K562 (cell line): Measurements from ENCODE around the gene CDPF1. TPM values are rescaled to one million over a fixed set of nuclear protein-coding genes. Genes with fewer than 3 reads are reported as not detected.

ENCODE experiments used
- BMI1 ChIP-seq: fragments of 150-350 bp; IDR thresholded peaks from 2 replicates; pipeline ENCODE4 v1.6.1; 2014; ENCODE audit warnings: low read length
- CC2D1A ChIP-seq: fragments of 450-650 bp; IDR thresholded peaks from 2 replicates; pipeline ENCODE4 v1.6.1; 2017; ENCODE audit warnings: mild to moderate bottlenecking
- HDAC1 ChIP-seq, 2 experiments: fragments of 450-650 bp; IDR thresholded peaks; 2 replicates each; pipeline ENCODE4 v1.6.1; 2016 to 2017; ENCODE audit warnings: inconsistent platforms in 1 of 2, mild to moderate bottlenecking in 1 of 2, moderate library complexity in 1 of 2
- HDAC3 ChIP-seq: fragments of 450-650 bp; IDR thresholded peaks from 2 replicates; pipeline ENCODE4 v1.6.1; 2018; ENCODE audit warnings: borderline replicate concordance, mild to moderate bottlenecking, moderate library complexity; ENCODE audit not compliant: partially characterized antibody
- HMG20B ChIP-seq: fragments of 250-450 bp; sonication (Bioruptor Pico); IDR thresholded peaks from 2 replicates; pipeline ENCODE4 v1.5.0; 2021; ENCODE audit warnings: mild to moderate bottlenecking
- JUND ChIP-seq, 2 experiments: IDR thresholded peaks; 2 replicates in 1 of 2; 3 replicates in 1 of 2; pipeline ENCODE4 v1.6.1; 2011; ENCODE audit warnings: borderline replicate concordance in 2 of 2, low read depth in 2 of 2, low read length in 2 of 2, improper control_type of control experiment in 1 of 2, missing biosample characterization in 1 of 2, missing genetic modification characterization in 1 of 2, missing genetic modification reagents in 1 of 2
- SAP30 ChIP-seq: fragments of 200-600 bp; sonication (generic); IDR thresholded peaks from 2 replicates; pipeline ENCODE4 v1.6.1; 2012; ENCODE audit warnings: borderline replicate concordance, low read depth, mild to moderate bottlenecking, moderate library complexity, low read length, control low read depth, inconsistent platforms; ENCODE audit not compliant: insufficient read depth, poor library complexity, severe bottlenecking
- SOX6 ChIP-seq: fragments of 450-650 bp; IDR thresholded peaks from 2 replicates; pipeline ENCODE4 v1.6.1; 2014; ENCODE audit warnings: mild to moderate bottlenecking
- TRIM24 ChIP-seq, 2 experiments: fragments of 450-650 bp; IDR thresholded peaks; 2 replicates each; pipeline ENCODE4 v1.6.1; 2016
- XRCC4 ChIP-seq: IDR thresholded peaks from one replicate; pipeline ENCODE4 v1.6.1; 2011; ENCODE audit not compliant: insufficient read depth, insufficient read length; ENCODE audit errors: extremely low read depth
- ZNF589 ChIP-seq: fragments of 200-800 bp; sonication (Bioruptor generic); IDR thresholded peaks from 2 replicates; pipeline ENCODE4 v1.6.1; 2016; ENCODE audit warnings: low read depth, missing genetic modification characterization, missing compliant biosample characterization
- ZNF699 ChIP-seq: fragments of 250-450 bp; sonication (Bioruptor Pico); IDR thresholded peaks from 2 replicates; pipeline ENCODE4 v1.8.0; 2021; ENCODE audit warnings: mild to moderate bottlenecking, moderate library complexity; ENCODE audit not compliant: insufficient replicate concordance
- polyA plus RNA-seq, 8 experiments: library from polyadenylated mRNA; depleted of rRNA in 4 of 8; stranded (reverse) in 5 of 8; unstranded in 3 of 8; fragments of >200 nt; fragmentation: Nextera tagmentation in 2 of 8; fragmentation: Illumina TruSeq in 1 of 8; extraction: Ambion mirVana in 2 of 8; extraction: Trizol in 1 of 8; gene quantifications; 2 replicates each; pipeline versions ENCODE4 v1.2.1 to v1.2.3, GENCODE V29; 2011 to 2014; ENCODE audit warnings: inconsistent platforms in 1 of 8, missing spikeins in 1 of 8
- total RNA-seq, 7 experiments: library from RNA; depleted of rRNA in 6 of 7; stranded (reverse); fragments of >200 nt in 6 of 7; fragmentation: Illumina TruSeq in 2 of 7; extraction: Trizol in 2 of 7; gene quantifications; 2 replicates each; pipeline versions ENCODE4 v1.2.1 to v1.2.3, GENCODE V29; 2011 to 2021; ENCODE audit warnings: low replicate concordance in 1 of 7
- TF ChIP-seq, protein P1 (sequence below): fragments of 200-600 bp; sonication (generic); IDR thresholded peaks from one replicate; pipeline ENCODE4 v1.6.1; 2012; ENCODE audit warnings: mild to moderate bottlenecking, low read depth, low read length, inconsistent platforms
- TF ChIP-seq, protein P2 (sequence below), 2 experiments: fragments of 450-650 bp in 1 of 2; sonication (generic) in 1 of 2; formaldehyde crosslinking in 1 of 2; IDR thresholded peaks in 1 of 2; conservative IDR thresholded peaks in 1 of 2; 2 replicates each; pipeline versions ENCODE4 v1.6.1 to v1.8.1; 2016 to 2023; ENCODE audit warnings: mild to moderate bottlenecking in 2 of 2, moderate library complexity in 2 of 2, inconsistent platforms in 1 of 2, missing genetic modification reagents in 1 of 2

Gene CDPF1
- total and polyA plus RNA-seq, 9 of the 15 experiments (the other 6 are each of a cell fraction or from before 2014, with no cell fraction given), result 0.84 to 19.5 (median 9.1) TPM

DNA sequence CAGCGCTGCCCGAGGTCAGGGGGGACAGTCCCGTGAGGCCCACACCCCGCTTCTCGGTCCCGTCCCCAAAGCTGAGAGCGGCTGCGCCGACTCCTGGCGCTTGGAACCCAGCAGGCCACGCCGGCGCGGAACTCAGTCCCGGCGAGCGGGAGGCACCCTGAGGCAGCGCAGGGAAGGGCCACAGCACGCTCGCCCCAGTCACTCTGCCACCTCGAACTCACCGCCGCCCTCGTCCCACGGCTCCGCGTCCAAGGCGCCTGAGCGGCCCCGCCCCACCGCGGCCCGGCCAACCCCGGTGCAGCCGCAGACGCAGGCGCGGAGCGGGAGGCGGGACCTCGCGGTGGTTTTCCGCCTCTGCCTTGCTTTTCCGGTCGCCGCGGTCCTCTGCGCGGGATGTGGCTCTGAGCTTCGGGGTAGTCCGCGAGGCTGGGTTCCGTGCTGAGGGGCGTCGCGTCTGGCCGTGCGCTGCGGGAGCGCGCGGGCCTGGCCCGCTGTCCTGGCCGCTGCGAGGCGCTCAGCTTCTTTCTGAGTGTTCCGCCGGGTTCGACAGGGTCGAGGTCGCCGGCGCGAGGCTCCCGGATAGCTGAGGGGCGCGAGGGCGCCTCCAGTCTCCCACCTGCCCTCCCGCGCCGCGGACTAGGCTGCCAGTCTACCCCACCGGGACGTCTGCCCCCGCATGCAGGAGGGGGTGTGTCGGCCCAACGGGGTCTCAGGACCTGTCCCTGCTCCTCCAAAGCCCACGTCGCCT, at the start of gene CDPF1 (continued):
- TF ChIP-seq, protein P1, sequence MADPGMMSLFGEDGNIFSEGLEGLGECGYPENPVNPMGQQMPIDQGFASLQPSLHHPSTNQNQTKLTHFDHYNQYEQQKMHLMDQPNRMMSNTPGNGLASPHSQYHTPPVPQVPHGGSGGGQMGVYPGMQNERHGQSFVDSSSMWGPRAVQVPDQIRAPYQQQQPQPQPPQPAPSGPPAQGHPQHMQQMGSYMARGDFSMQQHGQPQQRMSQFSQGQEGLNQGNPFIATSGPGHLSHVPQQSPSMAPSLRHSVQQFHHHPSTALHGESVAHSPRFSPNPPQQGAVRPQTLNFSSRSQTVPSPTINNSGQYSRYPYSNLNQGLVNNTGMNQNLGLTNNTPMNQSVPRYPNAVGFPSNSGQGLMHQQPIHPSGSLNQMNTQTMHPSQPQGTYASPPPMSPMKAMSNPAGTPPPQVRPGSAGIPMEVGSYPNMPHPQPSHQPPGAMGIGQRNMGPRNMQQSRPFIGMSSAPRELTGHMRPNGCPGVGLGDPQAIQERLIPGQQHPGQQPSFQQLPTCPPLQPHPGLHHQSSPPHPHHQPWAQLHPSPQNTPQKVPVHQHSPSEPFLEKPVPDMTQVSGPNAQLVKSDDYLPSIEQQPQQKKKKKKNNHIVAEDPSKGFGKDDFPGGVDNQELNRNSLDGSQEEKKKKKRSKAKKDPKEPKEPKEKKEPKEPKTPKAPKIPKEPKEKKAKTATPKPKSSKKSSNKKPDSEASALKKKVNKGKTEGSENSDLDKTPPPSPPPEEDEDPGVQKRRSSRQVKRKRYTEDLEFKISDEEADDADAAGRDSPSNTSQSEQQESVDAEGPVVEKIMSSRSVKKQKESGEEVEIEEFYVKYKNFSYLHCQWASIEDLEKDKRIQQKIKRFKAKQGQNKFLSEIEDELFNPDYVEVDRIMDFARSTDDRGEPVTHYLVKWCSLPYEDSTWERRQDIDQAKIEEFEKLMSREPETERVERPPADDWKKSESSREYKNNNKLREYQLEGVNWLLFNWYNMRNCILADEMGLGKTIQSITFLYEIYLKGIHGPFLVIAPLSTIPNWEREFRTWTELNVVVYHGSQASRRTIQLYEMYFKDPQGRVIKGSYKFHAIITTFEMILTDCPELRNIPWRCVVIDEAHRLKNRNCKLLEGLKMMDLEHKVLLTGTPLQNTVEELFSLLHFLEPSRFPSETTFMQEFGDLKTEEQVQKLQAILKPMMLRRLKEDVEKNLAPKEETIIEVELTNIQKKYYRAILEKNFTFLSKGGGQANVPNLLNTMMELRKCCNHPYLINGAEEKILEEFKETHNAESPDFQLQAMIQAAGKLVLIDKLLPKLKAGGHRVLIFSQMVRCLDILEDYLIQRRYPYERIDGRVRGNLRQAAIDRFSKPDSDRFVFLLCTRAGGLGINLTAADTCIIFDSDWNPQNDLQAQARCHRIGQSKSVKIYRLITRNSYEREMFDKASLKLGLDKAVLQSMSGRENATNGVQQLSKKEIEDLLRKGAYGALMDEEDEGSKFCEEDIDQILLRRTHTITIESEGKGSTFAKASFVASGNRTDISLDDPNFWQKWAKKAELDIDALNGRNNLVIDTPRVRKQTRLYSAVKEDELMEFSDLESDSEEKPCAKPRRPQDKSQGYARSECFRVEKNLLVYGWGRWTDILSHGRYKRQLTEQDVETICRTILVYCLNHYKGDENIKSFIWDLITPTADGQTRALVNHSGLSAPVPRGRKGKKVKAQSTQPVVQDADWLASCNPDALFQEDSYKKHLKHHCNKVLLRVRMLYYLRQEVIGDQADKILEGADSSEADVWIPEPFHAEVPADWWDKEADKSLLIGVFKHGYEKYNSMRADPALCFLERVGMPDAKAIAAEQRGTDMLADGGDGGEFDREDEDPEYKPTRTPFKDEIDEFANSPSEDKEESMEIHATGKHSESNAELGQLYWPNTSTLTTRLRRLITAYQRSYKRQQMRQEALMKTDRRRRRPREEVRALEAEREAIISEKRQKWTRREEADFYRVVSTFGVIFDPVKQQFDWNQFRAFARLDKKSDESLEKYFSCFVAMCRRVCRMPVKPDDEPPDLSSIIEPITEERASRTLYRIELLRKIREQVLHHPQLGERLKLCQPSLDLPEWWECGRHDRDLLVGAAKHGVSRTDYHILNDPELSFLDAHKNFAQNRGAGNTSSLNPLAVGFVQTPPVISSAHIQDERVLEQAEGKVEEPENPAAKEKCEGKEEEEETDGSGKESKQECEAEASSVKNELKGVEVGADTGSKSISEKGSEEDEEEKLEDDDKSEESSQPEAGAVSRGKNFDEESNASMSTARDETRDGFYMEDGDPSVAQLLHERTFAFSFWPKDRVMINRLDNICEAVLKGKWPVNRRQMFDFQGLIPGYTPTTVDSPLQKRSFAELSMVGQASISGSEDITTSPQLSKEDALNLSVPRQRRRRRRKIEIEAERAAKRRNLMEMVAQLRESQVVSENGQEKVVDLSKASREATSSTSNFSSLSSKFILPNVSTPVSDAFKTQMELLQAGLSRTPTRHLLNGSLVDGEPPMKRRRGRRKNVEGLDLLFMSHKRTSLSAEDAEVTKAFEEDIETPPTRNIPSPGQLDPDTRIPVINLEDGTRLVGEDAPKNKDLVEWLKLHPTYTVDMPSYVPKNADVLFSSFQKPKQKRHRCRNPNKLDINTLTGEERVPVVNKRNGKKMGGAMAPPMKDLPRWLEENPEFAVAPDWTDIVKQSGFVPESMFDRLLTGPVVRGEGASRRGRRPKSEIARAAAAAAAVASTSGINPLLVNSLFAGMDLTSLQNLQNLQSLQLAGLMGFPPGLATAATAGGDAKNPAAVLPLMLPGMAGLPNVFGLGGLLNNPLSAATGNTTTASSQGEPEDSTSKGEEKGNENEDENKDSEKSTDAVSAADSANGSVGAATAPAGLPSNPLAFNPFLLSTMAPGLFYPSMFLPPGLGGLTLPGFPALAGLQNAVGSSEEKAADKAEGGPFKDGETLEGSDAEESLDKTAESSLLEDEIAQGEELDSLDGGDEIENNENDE, result no peak
- TF ChIP-seq XRCC4, result no peak
- no peak for TF ChIP-seq ZNF699 (CRISPR knock-in tag)
- no peak for TF ChIP-seq HDAC1 (IDR thresholded peaks at IDR 0.05)
- TF ChIP-seq JUND (IDR thresholded peaks at IDR 0.05; ENCODE audit: borderline replicate concordance, low read depth, low read length), result 0 out of 2 replicates have a peak, but pooled peaks have one; percentile 37
- no peak for TF ChIP-seq JUND (tag; IDR thresholded peaks at IDR 0.05; ENCODE audit: borderline replicate concordance, low read depth, low read length)
- TF ChIP-seq HDAC3, result no peak
- TF ChIP-seq CC2D1A, result no peak
- no peak for TF ChIP-seq SAP30
- no peak for TF ChIP-seq TRIM24 (IDR thresholded peaks at IDR 0.05)
- TF ChIP-seq HMG20B (CRISPR knock-in tag), result no peak
- TF ChIP-seq, protein P2, sequence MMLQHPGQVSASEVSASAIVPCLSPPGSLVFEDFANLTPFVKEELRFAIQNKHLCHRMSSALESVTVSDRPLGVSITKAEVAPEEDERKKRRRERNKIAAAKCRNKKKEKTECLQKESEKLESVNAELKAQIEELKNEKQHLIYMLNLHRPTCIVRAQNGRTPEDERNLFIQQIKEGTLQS (IDR thresholded peaks at IDR 0.05), result no peak
- TF ChIP-seq, protein P2 (CRISPR knock-in tag; conservative IDR thresholded peaks at IDR 0.05), result no peak
- TF ChIP-seq ZNF589 (CRISPR knock-in tag), result no peak
- no peak for TF ChIP-seq BMI1
- peak; percentile 26; the same call in 1 of the 2 replicates for TF ChIP-seq SOX6
